A549 treated with CORT108297 at 1 μM for 4 hours (cell line): ENCODE data around the gene CD6. TPM values are rescaled to one million over a fixed set of nuclear protein-coding genes. Genes with fewer than 3 reads are reported as not detected.

Experiments used
- total RNA-seq: library from RNA; stranded (reverse); fragments of 200-300 nt; extraction: Qiagen RNA extraction; gene quantifications from 5 replicates; pipeline ENCODE4 v1.2.3, GENCODE V29; 2022

CD6 gene
- 0.07 to 0.20 TPM (median 0.15 TPM) in 5 replicates for total RNA-seq

GRCh38 chr11:60971520-60971919 is at the start of gene CD6:
Gene CD6 (plus strand): TSS chr11:60971680. CDS start chr11:60971866, 186 bp downstream.

GRCh38 chr11:60924110-60924905 is 47.2 kb upstream of the CD6 start, which contains the start of gene TMEM132A:
Gene TMEM132A (plus strand): TSS chr11:60924460. CDS start chr11:60924634, 174 bp downstream.

DNA sequence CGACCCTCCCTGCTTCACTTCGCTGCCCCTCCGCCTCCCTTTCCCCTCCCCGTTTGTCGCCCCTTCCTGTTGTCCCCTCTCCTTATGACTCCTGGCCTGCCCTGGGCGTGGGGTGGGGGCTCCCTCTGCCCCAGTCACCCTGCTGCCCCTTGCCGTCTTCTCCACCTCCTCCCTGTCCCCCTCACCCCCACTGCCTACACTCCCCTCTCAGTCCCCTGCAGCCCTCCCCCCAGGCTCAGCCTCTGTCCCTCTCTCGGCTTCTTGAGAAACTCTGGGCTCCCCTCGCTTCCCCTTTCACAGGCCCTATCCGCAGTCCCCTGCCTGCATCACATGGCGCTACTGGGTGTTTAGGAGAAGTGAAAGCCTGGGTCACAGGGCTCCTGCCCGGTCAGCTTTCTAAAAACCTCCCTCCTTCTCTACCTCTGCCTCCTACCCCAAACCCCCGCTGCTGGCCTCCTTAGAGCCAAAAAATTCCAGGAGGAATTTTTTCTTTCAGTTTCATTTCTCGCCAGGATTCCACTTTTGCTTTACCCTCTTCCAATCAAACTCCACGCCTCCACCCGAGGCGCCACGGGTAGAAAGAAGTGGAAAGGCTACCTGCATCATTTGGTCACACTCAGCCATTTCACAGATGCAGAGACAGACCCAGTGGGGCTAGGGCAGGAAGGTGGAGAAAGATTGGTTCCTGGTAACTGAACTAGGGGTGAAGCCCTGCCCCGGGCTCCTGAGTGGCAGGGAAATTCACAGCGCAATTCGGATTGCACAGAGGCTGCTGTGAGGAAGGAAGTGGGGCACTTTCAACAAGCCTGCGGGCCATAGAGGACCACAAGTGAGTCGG is 19.4 kb upstream of the CD6 start, which contains the start of gene SLC15A3:
Gene SLC15A3, minus strand, starts transcription at position 273 of the 838 bp plus-strand sequence. CDS start 625 bp downstream, outside the sequence.

Other genes starting within 250 kb of the CD6 start
- gene MS4A18, start 247.0 kb upstream of the CD6 start, total RNA-seq, result not detected in 5 replicates
- not detected in 5 replicates for gene MS4A15, start 214.8 kb upstream of the CD6 start, total RNA-seq
- gene MS4A10, start 186.3 kb upstream of the CD6 start, total RNA-seq, result not detected in 5 replicates
- gene CCDC86, start 129.6 kb upstream of the CD6 start, total RNA-seq, result 86.0 to 111 TPM (median 97.8 TPM) in 5 replicates
- 0.06 to 0.08 TPM (median 0.07 TPM) in 4 of 5 replicates, not detected in the other for gene PTGDR2, start 115.7 kb upstream of the CD6 start, total RNA-seq
- 0.09 to 0.19 TPM (median 0.12 TPM) in 5 replicates for gene ZP1, start 104.1 kb upstream of the CD6 start, total RNA-seq
- gene PRPF19, start 65.1 kb upstream of the CD6 start, total RNA-seq, result 162 to 194 TPM (median 189 TPM) in 5 replicates
- 98.8 to 134 TPM (median 126 TPM) in 5 replicates for gene TMEM109, start 57.5 kb upstream of the CD6 start, total RNA-seq
- 110 to 179 TPM (median 170 TPM) in 5 replicates for gene TMEM132A, start 47.2 kb upstream of the CD6 start, total RNA-seq
- gene SLC15A3, start 19.5 kb upstream of the CD6 start, total RNA-seq, result not detected in 5 replicates
- gene CD5, start 130.8 kb downstream of the CD6 start, total RNA-seq, result not detected in 5 replicates
- 16.8 to 19.7 TPM (median 18.2 TPM) in 5 replicates for gene VPS37C, start 189.7 kb downstream of the CD6 start, total RNA-seq
- 0.06 TPM in 1 of 5 replicates, not detected in the others for gene PGA3, start 231.8 kb downstream of the CD6 start, total RNA-seq